Immature natural killer cell (primary cell): ENCODE results near the gene TRIM15. TPM values are rescaled to one million over a fixed set of nuclear protein-coding genes. Genes with fewer than 3 reads are reported as not detected.
A peak's percentile ranks its signal among the peaks of the same experiment; 100 is the strongest.
"Not testable (repeated sequence)": the region's sequence is repeated elsewhere in the genome, so short reads cannot be mapped to it uniquely, and the experiment has no call there.

Experiments used
- DNase-seq, 3 donors: peaks; one replicate each; pipeline ENCODE4 v3.0.0; 2022; ENCODE audit warnings: mixed read lengths in 1 of 3
- H3K27ac Mint-ChIP-seq, 6 donors: one replicate each; pipeline ENCODE4 v1.8.0; 2020; ENCODE audit warnings: mixed read lengths in 6 of 6, mild to moderate bottlenecking in 5 of 6, inconsistent platforms in 4 of 6, moderate library complexity in 3 of 6
- H3K27me3 Mint-ChIP-seq, 3 donors: one replicate each; pipeline ENCODE4 v1.8.0; 2020 to 2021; ENCODE audit warnings: low read depth in 3 of 3, mild to moderate bottlenecking in 3 of 3, mixed read lengths in 3 of 3, moderate library complexity in 3 of 3, inconsistent platforms in 1 of 3
- H3K36me3 Mint-ChIP-seq, 3 donors: one replicate each; pipeline ENCODE4 v1.8.0; 2020; ENCODE audit warnings: mixed read lengths in 3 of 3, inconsistent platforms in 2 of 3, mild to moderate bottlenecking in 2 of 3
- H3K4me1 Mint-ChIP-seq, 2 donors: one replicate each; pipeline ENCODE4 v1.8.0; 2020; ENCODE audit warnings: inconsistent platforms in 2 of 2, mild to moderate bottlenecking in 2 of 2, mixed read lengths in 2 of 2, moderate library complexity in 1 of 2
- H3K4me3 Mint-ChIP-seq, 5 donors: one replicate each; pipeline ENCODE4 v1.8.0; 2020; ENCODE audit warnings: mild to moderate bottlenecking in 5 of 5, mixed read lengths in 5 of 5, inconsistent platforms in 3 of 5, moderate library complexity in 3 of 5
- H3K9me3 Mint-ChIP-seq, 6 donors: one replicate each; pipeline ENCODE4 v1.8.0; 2020; ENCODE audit warnings: mild to moderate bottlenecking in 6 of 6, mixed read lengths in 6 of 6, inconsistent platforms in 4 of 6, moderate library complexity in 3 of 6
- polyA plus RNA-seq, 3 donors: library from polyadenylated mRNA; unstranded; fragments of 300-500 nt; fragmentation: Illumina TruSeq; gene quantifications; one replicate each; pipeline ENCODE4 v1.2.3, GENCODE V29; 2021

The TRIM15 gene
- polyA plus RNA-seq, 3 donors from 2014 or later, result not detected

DNA sequence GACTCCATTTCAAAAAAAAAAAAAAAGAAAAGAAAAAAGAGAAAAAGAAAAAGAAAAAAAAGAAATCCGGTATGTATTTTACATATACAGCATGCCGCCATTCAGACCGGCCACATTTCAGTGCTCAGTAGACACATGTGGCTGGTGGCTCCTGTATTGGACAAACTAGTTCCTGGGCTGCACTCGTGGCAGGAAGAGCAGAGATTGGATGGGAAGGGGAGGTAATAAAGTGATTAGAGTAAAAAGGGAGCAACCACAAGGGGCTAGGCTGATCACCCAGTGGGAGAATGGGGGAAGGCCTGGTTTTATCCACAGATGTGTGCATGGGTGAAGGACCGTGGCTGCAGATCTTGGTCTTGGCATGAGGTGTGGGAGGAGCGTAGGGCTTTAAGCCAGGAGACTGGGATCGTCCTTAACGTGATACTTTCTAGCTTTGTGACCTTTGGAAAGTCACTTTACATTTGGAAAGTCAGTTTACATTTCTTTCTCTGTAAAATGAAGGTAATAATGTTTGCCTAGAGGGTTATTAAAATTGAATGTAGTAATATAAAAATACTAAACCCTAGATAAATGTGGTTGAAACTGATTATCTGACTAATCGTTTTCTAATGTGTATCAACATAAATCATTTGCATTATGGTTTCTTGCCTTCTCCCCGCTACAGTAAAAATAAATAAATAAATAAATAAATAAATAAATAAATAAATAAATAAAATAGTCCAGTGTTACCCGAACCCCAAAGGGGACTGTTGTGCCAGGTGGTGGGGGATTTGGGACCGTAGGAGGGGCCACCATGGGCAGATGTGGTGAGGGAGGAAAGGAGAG is 869 bp upstream of the TRIM15 start:
- Mint-ChIP-seq H3K27me3 (peaks cover 0 to 7% (median 5%) of the 10 kb centered on the region in 3 donors), H3K4me1 (no peaks in the 10 kb centered on the region), H3K9me3 (no peaks in the 10 kb centered on the region), H3K4me3 (no peak overlapping the region), H3K27ac (no peak overlapping the region), H3K36me3 (no peaks in the 10 kb centered on the region)
- no peak for DNase-seq

DNA sequence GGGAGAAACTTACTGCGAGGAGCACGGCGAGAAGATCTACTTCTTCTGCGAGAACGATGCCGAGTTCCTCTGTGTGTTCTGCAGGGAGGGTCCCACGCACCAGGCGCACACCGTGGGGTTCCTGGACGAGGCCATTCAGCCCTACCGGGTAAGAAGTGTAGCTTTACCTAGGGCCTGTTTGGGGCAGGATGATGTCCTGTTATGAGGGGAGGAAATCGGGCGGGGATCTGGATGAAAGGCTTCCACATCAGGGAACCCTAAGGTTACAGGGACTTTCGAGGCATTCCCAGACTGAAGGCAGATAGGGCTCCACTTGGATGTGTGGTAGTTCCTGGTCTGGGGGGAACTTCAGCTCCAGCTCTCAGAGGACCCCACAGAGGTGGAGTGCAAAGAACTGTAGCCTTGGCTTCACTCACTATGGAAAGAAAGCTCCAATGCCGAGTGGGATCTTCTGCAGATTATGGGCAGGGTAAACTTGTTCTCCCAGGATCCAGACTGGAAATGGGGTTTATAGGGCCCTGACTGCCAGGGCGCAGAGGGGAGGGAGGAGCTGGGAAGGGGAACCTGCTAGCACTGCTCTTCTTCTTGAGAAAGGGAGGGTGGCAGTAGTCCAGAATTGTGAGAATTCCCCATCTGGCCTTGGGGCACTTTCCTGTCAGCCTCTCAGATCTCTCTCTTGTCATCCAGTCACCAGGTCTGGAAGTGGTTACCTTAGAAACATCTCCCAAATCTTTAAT is 740 bp downstream of the TRIM15 start:
- Mint-ChIP-seq H3K4me3 (no peak overlapping the region), H3K27ac (no peak overlapping the region), H3K4me1 (no peaks in the 10 kb centered on the region)

DNA sequence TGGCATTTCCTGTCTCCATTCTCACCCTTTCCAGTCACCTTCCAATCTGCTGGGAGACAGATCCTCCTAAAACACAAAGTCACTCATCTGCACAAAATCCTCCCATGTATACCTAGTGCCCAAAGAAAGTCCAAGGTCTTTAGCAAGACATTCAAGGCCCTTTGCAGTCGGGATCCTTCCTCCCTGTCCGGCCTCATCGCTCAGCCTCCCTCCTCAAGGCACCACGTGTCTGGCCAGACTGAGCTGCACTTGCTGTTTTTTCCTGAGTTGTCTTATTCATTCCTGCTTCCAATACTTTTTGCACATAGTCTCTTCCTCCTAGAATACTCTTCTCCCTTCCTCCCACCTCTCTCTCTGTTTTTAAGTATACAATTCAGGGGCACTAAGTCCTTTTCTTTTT is 1.4 kb downstream of the TRIM15 start:
- Mint-ChIP-seq H3K9me3 (no peaks in the 10 kb centered on the region), H3K27ac (no peak overlapping the region), H3K27me3 (peaks cover 0 to 20% (median 5%) of the 10 kb centered on the region in 3 donors), H3K4me1 (no peaks in the 10 kb centered on the region), H3K4me3 (no peak overlapping the region), H3K36me3 (no peaks in the 10 kb centered on the region)
- no peak for DNase-seq

More for the DNA sequence above, 740 bp downstream of the TRIM15 start:
- H3K27me3 Mint-ChIP-seq, result peaks cover 0 to 18% (median 5%) of the 10 kb centered on the region in 3 donors
- no peak for DNase-seq
- no peaks in the 10 kb centered on the region for H3K9me3 Mint-ChIP-seq
- no peaks in the 10 kb centered on the region for H3K36me3 Mint-ChIP-seq

DNA sequence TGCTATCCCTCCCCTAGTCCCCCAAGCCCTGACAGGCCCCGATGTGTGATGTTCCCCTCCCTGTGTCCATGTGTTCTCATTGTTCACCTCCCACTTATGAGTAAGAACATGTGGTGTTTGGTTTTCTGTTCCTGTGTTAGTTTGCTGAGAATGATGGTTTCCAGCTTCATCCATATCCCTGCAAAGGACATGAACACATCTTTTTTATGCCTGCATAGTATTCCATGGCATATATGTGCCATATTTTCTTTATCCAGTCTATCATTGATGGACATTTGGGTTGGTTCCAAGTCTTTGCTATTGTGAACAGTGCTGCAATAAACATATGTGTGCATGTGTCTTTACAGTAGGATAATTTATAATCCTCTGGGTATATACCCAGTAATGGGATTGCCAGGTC is 1.9 kb downstream of the TRIM15 start:
- peaks cover 0 to 23% (median 5%) of the 10 kb centered on the region in 3 donors for H3K27me3 Mint-ChIP-seq
- H3K9me3 Mint-ChIP-seq, H3K4me1 Mint-ChIP-seq, H3K4me3 Mint-ChIP-seq, H3K27ac Mint-ChIP-seq, DNase-seq, H3K36me3 Mint-ChIP-seq: not testable (repeated sequence)

DNA sequence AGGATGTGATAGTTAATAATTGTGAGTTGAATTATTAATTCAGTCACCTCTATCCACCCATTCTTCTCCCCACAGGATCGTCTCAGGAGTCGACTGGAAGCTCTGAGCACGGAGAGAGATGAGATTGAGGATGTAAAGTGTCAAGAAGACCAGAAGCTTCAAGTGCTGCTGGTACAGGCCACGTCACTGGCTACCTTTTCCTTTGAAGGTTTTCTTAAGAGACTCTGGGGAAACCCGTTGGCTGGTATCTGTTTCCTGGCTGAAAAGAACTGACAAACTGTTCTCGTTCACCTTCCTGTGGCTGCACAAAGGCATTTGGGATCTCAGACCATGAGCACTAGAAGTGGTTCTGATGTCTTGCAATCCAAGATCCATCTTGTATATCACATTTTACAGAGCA is 3.8 kb downstream of the TRIM15 start:
- peaks cover 2 to 35% (median 5%) of the 10 kb centered on the region in 3 donors for H3K27me3 Mint-ChIP-seq
- no peak overlapping the region for H3K27ac Mint-ChIP-seq
- DNase-seq, result no peak
- H3K4me3 Mint-ChIP-seq, result no peak overlapping the region
- peaks cover 3 to 6% of the 10 kb centered on the region in 2 donors for H3K4me1 Mint-ChIP-seq
- H3K9me3 Mint-ChIP-seq, result no peaks in the 10 kb centered on the region
- H3K36me3 Mint-ChIP-seq, result no peaks in the 10 kb centered on the region

DNA sequence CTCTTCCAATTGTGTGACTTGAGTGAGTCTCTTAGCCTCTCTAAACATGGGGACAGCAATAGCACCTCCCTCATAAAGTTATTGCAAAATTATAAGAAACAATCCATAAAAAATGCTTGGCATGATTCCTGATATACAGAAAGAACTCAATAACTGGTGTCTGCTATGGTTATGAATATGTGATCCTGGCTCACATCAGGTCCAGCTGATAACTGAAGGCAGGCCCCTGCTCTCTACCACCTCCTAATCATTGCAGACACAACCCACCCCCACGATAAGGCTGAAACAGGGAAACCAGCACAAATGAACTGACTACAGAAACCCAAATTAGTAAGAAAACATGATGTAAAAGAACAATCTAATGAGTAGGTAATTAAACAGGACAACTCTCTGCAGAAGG is 5.4 kb downstream of the TRIM15 start:
- no peak overlapping the region for H3K27ac Mint-ChIP-seq
- H3K27me3 Mint-ChIP-seq, result peaks cover 4 to 33% (median 5%) of the 10 kb centered on the region in 3 donors

DNA sequence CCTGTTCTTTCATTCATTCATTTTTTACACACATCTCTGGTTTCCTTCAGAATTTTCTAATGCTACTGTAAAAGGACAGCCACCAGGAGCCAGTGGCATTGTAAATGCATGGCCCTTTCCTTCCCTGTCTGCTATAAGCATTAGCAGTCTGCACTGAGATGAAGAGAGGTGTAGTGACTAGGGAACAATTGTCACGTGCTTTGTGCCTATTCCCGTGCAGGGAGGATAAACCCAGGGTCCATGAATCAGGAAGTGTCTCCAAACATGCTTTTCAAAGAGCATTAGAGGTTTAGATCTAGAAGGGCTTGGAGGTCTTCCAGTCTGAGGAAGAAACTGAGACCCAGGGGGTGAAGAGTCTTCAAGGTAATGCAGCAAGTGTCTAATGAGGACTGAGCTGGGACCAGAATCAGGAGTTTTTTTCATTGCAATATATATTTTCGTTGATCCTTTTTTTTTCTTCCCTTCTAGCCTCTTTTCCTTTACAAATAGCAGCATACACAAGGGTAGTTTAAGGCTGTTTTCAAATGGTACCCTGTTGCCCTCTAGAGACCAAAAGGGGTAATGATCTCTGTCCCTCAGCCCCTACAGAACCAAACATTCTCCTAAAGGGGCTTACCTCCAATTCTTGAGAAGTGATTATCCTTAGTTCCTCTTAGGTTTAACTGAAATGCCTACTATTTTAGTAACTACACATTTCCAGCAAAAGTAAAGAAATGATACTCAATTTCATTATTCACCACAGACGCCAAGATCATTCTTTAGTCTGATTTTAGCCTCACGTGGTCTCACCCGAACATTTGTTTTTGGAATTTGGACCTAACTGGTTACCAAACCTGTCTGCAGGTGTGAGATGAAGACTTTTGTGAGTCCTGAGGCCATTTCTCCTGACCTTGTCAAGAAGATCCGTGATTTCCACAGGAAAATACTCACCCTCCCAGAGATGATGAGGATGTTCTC is 6.6 kb downstream of the TRIM15 start:
- peaks cover 3 to 36% (median 6%) of the 10 kb centered on the region in 3 donors for H3K27me3 Mint-ChIP-seq
- no peaks in the 10 kb centered on the region for H3K36me3 Mint-ChIP-seq
- peaks cover 3 to 6% of the 10 kb centered on the region in 2 donors for H3K4me1 Mint-ChIP-seq
- no peak overlapping the region for H3K4me3 Mint-ChIP-seq
- peak in 2 of 3 donors; percentile 15 to 21 for DNase-seq
- no peaks in the 10 kb centered on the region for H3K9me3 Mint-ChIP-seq
- H3K27ac Mint-ChIP-seq, result no peak overlapping the region

More for the DNA sequence above, 5.4 kb downstream of the TRIM15 start:
- Mint-ChIP-seq H3K4me3 (no peak overlapping the region), H3K36me3 (no peaks in the 10 kb centered on the region), H3K4me1 (peaks cover 3 to 6% of the 10 kb centered on the region in 2 donors), H3K9me3 (no peaks in the 10 kb centered on the region)
- no peak for DNase-seq

- Mint-ChIP-seq H3K27ac (no peak overlapping the region), H3K9me3 (peaks cover 0 to 1% (median 0%) of the 10 kb centered on the region in 6 donors), H3K4me1 (peaks cover 3 to 6% of the 10 kb centered on the region in 2 donors), H3K4me3 (peak overlapping the region in 4 of 5 donors; percentile 10 to 48 (median 16)), H3K36me3 (no peaks in the 10 kb centered on the region), H3K27me3 (peaks cover 3 to 40% (median 9%) of the 10 kb centered on the region in 3 donors)
- DNase-seq, result peak in 1 of 3 donors; percentile 21
Observed at GRCh38 chr6:30171677-30172471, 8.5 kb downstream of the TRIM15 start.

GRCh38 chr6:30172681-30173080 is 9.3 kb downstream of the TRIM15 start:
- H3K27ac Mint-ChIP-seq, result no peak overlapping the region
- no peaks in the 10 kb centered on the region for H3K36me3 Mint-ChIP-seq
- H3K27me3 Mint-ChIP-seq, result peaks cover 3 to 40% (median 12%) of the 10 kb centered on the region in 3 donors
- peaks cover 0 to 1% (median 0%) of the 10 kb centered on the region in 6 donors for H3K9me3 Mint-ChIP-seq
- H3K4me1 Mint-ChIP-seq, result peaks cover 3 to 6% of the 10 kb centered on the region in 2 donors
- no peak overlapping the region for H3K4me3 Mint-ChIP-seq
- no peak for DNase-seq

GRCh38 chr6:30175765-30176164 is 12.4 kb downstream of the TRIM15 start:
- Mint-ChIP-seq H3K36me3 (peaks cover 0 to 4% (median 0%) of the 10 kb centered on the region in 3 donors), H3K4me1 (peaks cover 3 to 6% of the 10 kb centered on the region in 2 donors), H3K9me3 (peaks cover 9 to 17% (median 13%) of the 10 kb centered on the region in 6 donors), H3K4me3 (no peak overlapping the region), H3K27ac (no peak overlapping the region), H3K27me3 (peaks cover 10 to 32% (median 17%) of the 10 kb centered on the region in 3 donors)
- no peak for DNase-seq

GRCh38 chr6:30178837-30179236 is 15.5 kb downstream of the TRIM15 start:
- H3K36me3 Mint-ChIP-seq, result peaks cover 0 to 5% (median 4%) of the 10 kb centered on the region in 3 donors
- H3K27me3 Mint-ChIP-seq, result peaks cover 10 to 27% (median 13%) of the 10 kb centered on the region in 3 donors
- no peak for DNase-seq
- no peak overlapping the region for H3K27ac Mint-ChIP-seq
- H3K4me3 Mint-ChIP-seq, result no peak overlapping the region
- no peaks in the 10 kb centered on the region for H3K4me1 Mint-ChIP-seq
- H3K9me3 Mint-ChIP-seq, result peaks cover 9 to 21% (median 15%) of the 10 kb centered on the region in 6 donors

GRCh38 chr6:30180145-30180544 is 16.8 kb downstream of the TRIM15 start:
- DNase-seq, result no peak
- no peak overlapping the region for H3K27ac Mint-ChIP-seq
- H3K27me3 Mint-ChIP-seq, result peaks cover 10 to 24% (median 10%) of the 10 kb centered on the region in 3 donors
- peaks cover 1 to 10% (median 7%) of the 10 kb centered on the region in 3 donors for H3K36me3 Mint-ChIP-seq
- H3K4me3 Mint-ChIP-seq, result no peak overlapping the region
- H3K4me1 Mint-ChIP-seq, result no peaks in the 10 kb centered on the region
- H3K9me3 Mint-ChIP-seq, result peaks cover 8 to 21% (median 15%) of the 10 kb centered on the region in 6 donors
